Measurements from ENCODE around the gene HPGDS. TPM values are rescaled to one million over a fixed set of nuclear protein-coding genes. Genes with fewer than 3 reads are reported as not detected.

Gene HPGDS
- total RNA-seq, 4 donors from 2014 or later = 3.2 to 8.5 (median 3.6) TPM; not detected in 1

DNA sequence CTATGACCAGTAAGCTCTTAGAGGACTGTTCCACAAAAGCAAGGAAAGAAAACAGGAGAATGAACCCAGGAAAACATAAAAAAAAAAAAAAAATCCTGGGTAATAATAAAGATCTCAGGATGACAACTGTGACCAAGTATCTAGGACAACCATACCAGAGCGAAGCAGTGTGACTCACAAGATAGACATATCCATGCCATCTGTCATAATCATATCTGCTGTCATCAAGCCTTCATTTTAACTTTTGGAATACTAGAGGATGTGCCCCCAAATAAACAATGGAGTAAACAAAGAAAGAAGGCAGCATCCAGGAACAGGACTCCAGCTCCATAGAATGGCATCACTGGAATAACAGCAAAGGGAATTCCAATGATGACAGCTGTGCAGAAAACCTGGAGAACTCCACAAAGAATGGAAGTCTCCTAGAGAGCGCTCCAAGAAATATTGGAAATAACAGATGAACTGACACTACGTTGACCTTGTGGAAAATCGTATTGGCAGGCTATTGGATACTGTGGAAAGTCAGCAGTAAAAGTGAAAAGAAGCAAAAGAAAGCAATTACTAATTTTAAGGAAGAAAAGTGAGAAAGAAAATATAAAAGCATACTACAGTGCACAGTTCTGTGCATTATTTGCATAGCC is 35.3 kb downstream of the HPGDS start:
- H3K27me3 ChIP-seq = no peaks in the 10 kb centered on the region
- H3K36me3 ChIP-seq = no peaks in the 10 kb centered on the region
- TF ChIP-seq POLR2A (IDR thresholded peaks at IDR 0.05) = no peak
- TF ChIP-seq, protein P1, sequence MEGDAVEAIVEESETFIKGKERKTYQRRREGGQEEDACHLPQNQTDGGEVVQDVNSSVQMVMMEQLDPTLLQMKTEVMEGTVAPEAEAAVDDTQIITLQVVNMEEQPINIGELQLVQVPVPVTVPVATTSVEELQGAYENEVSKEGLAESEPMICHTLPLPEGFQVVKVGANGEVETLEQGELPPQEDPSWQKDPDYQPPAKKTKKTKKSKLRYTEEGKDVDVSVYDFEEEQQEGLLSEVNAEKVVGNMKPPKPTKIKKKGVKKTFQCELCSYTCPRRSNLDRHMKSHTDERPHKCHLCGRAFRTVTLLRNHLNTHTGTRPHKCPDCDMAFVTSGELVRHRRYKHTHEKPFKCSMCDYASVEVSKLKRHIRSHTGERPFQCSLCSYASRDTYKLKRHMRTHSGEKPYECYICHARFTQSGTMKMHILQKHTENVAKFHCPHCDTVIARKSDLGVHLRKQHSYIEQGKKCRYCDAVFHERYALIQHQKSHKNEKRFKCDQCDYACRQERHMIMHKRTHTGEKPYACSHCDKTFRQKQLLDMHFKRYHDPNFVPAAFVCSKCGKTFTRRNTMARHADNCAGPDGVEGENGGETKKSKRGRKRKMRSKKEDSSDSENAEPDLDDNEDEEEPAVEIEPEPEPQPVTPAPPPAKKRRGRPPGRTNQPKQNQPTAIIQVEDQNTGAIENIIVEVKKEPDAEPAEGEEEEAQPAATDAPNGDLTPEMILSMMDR (IDR thresholded peaks at IDR 0.05) = no peak
- no peak overlapping the region for H3K27ac ChIP-seq
- DNase-seq = no peak
- no peaks in the 10 kb centered on the region for H3K4me1 ChIP-seq
- no peak overlapping the region for H3K4me3 ChIP-seq
- intact Hi-C loops (cut with DNase I; ENCODE audit: low total_unique reads) = no loop called here
- H3K9me3 ChIP-seq = no peaks in the 10 kb centered on the region

DNA sequence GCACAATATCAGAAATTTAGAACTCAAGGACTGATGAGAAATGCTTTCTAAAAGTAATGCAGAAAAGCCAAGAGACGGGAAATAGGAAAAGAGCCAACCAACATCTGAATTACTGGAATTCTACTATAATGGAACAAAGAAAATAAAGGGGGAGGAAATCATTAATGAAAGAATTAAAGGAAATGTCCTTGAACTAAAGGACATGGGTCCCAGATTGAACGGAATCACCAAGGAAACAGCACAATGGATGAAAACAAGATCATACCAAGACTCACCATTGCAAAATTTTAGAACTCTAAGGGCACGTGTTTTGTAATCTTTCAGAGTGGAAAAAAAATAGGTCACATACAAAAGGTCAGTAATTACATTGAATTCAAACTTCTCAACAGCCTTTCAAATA is 35.9 kb downstream of the HPGDS start:
- intact Hi-C loops (cut with DNase I; ENCODE audit: low total_unique reads) = no loop called here

DNA sequence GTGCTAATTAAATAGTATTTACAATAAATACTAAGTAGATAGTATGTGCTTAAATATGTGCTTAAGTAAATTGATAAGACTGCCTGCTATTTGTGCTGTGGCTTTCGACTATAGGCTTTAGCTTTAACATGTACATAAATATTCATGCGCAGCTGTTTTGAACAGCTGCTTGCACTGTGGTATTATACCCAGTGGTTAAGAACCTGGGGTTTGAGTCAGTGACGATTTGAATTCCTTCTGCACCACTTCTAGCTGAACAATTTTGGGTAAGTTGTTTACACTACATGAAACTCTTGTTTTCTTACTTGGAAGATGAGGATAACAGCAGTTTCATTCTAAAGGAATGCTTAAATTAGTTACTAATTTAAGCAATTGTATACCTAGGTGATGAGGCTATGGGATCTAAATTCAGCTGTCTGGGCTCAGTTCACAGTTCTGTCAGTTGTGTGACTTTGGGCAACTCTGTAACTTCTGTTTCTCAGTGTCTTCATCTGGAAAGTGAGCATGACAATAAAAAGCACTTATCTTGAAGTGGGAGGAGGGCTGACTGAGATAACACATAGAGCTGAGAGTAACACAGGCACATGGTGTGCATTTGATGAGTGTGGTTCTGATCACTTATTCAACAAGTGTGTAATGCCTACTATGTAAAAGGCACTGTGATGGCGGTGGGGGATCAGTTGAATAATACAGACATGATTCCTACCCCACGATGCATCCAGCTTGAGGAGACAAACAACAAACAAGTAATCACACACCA is 37.0 kb downstream of the HPGDS start:
- no peak for TF ChIP-seq POLR2A (IDR thresholded peaks at IDR 0.05)
- TF ChIP-seq, protein P1 (IDR thresholded peaks at IDR 0.05) = no peak
- H3K4me3 ChIP-seq = no peak overlapping the region
- H3K27me3 ChIP-seq = no peaks in the 10 kb centered on the region
- no peaks in the 10 kb centered on the region for H3K4me1 ChIP-seq
- no peak overlapping the region for H3K27ac ChIP-seq
- H3K36me3 ChIP-seq = no peaks in the 10 kb centered on the region
- intact Hi-C loops (cut with DNase I; ENCODE audit: low total_unique reads) = no loop called here
- H3K9me3 ChIP-seq = no peaks in the 10 kb centered on the region
- DNase-seq = no peak

More for the DNA sequence above, 35.9 kb downstream of the HPGDS start:
- TF ChIP-seq POLR2A (IDR thresholded peaks at IDR 0.05) = no peak
- TF ChIP-seq, protein P1 (IDR thresholded peaks at IDR 0.05) = no peak
- H3K27ac ChIP-seq = no peak overlapping the region
- no peaks in the 10 kb centered on the region for H3K4me1 ChIP-seq
- no peak overlapping the region for H3K4me3 ChIP-seq
- no peaks in the 10 kb centered on the region for H3K36me3 ChIP-seq
- H3K27me3 ChIP-seq = no peaks in the 10 kb centered on the region
- no peak for DNase-seq
- H3K9me3 ChIP-seq = no peaks in the 10 kb centered on the region

DNA sequence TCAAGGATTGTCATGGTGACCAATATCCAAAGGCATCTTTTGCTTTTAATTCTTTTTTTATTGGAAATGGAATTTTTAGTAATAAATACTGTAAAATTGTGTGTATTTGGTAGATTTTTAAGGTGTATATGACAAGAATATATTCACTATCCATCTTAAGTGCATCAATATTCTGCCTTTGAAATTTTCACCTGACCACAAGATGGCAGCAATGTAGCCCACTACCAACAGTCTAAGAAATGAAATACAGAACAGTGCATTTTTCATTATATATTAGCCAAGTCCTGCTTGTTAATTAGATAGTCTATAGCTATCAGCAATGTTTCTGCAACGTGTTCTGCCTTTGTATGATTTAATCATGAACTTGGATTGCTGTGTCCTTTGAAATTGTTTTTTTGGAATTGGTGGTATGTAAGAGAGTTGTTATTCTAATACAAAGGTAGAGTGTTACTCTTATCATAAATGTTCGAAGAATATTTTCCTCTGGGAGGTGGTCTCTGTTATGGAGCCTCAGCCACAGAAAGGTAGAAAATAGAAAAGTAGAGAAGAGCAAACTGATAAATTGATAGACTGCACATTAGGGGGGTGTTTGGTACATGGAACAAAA is 38.2 kb downstream of the HPGDS start:
- TF ChIP-seq, protein P1 (IDR thresholded peaks at IDR 0.05) = peak; percentile 47 to 57 (median 50)
- TF ChIP-seq POLR2A (IDR thresholded peaks at IDR 0.05) = no peak
- no peaks in the 10 kb centered on the region for H3K36me3 ChIP-seq
- intact Hi-C loops (cut with DNase I; ENCODE audit: low total_unique reads) = no loop called here
- H3K4me3 ChIP-seq = no peak overlapping the region
- H3K9me3 ChIP-seq = no peaks in the 10 kb centered on the region
- DNase-seq = no peak
- no peaks in the 10 kb centered on the region for H3K4me1 ChIP-seq
- H3K27ac ChIP-seq = no peak overlapping the region
- H3K27me3 ChIP-seq = no peaks in the 10 kb centered on the region

DNA sequence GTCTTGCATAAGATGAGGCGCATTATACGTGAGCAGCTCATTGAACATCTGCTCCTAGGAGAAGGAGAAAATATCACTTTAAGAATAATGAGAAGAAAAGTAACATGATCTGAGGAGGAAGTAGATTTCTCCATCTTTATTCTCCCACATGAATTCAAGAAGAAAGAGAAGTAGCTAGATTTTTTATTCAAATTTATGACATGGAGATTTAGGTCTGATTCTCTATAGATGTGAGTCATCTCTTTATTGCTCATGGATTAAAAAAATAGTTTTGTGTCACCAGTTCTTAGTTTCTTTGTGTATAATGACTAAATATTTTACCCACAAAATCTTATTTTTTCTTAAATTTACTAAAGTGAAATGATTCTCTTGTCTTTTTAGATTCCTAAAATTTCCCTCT is 40.4 kb downstream of the HPGDS start:
- Histone ChIP-seq H3K4me3 (no peak overlapping the region), H3K9me3 (no peaks in the 10 kb centered on the region), H3K27me3 (no peaks in the 10 kb centered on the region), H3K27ac (no peak overlapping the region), H3K4me1 (no peaks in the 10 kb centered on the region), H3K36me3 (no peaks in the 10 kb centered on the region)
- TF ChIP-seq, protein P1 (IDR thresholded peaks at IDR 0.05) = no peak
- TF ChIP-seq POLR2A (IDR thresholded peaks at IDR 0.05) = no peak
- DNase-seq = no peak
- intact Hi-C loops (cut with DNase I; ENCODE audit: low total_unique reads) = no loop called here
